NT2/D1 (cell line): ENCODE measurements around the gene MYNN.

Experiments used
- YY1 ChIP-seq: IDR thresholded peaks from 2 replicates; pipeline ENCODE4 v1.6.1; 2011; ENCODE audit not compliant: insufficient read length, insufficient read depth
- ZNF274 ChIP-seq: IDR thresholded peaks from 2 replicates; pipeline ENCODE4 v1.6.1; 2011; ENCODE audit warnings: mild to moderate bottlenecking, low read depth, low read length

GRCh38 chr3:169751875-169752274 lies 21.3 kb upstream of the MYNN start:
- TF ChIP-seq YY1 = no peak
- no peak for TF ChIP-seq ZNF274
